GM19035 (cell line): ENCODE results near the gene PRXL2A.
"Not testable (repeated sequence)": the region's sequence is repeated elsewhere in the genome, so short reads cannot be mapped to it uniquely, and the experiment has no call there.

ENCODE experiments used
- ATAC-seq: cut with Tn5 transposase; IDR thresholded peaks from one replicate; pipeline ENCODE4 v1.9.1; 2021; ENCODE audit not compliant: unreplicated experiment

The PRXL2A gene

DNA sequence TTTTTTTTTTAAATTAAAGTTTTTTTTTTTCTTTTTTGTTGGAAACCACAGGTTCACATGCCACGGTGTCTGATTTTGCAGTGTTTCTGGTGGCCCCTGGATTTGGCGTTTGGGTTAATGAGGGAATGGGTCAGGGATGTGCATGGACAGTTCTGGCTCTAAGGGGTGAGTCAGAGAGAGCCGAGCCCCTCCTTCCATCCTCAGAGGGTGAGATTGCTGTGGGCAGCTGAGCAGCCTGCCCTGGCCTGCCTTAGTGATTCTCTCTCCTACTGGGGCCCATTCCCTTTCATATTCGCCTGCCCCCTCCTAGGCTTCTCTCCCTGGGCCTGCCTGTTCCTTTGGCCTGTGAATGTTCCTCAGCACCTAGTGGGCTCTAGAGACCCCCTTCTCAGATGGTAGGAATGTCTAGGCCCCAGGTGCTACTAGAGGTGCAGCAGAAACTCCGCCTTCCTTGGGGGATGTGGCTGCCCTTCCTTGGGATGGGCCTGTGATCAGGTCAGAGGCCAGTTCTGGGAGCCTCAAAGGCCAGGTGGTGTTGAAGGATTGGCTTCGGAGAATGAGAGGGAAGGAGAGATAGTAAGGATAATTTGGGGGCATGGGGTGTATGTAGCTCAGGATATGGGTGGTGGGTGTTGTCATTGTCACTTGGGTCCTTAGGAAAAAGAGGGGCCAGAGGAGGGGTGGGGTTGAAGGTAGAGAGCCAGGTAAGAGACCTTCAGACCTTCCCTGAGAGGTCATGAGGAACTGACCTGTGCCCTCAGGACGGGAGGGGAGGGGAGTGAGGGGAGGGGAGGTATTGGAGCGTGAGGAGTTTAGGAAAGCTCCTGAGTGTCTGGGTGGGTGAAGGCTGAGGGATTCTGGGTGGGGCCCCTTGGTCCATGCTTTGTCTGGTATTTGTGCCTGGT lies 65.6 kb downstream of the PRXL2A start:
- no peak for ATAC-seq

DNA sequence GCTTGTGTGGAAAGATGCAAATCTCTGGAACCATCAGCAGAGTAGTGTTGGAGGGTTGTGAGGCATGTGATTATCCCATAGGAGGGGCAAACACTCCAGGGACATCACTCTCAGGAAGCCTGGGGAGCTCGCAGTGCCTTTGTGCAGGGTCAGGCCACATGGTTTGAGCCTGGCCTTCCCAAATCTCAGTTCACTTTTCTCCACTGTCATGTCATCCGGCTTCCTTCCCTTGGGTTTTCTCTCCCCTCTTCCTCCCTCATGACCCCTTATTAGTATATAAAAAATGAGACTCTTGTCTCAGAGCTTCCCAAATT lies 66.2 kb downstream of the PRXL2A start:
- ATAC-seq = no peak

DNA sequence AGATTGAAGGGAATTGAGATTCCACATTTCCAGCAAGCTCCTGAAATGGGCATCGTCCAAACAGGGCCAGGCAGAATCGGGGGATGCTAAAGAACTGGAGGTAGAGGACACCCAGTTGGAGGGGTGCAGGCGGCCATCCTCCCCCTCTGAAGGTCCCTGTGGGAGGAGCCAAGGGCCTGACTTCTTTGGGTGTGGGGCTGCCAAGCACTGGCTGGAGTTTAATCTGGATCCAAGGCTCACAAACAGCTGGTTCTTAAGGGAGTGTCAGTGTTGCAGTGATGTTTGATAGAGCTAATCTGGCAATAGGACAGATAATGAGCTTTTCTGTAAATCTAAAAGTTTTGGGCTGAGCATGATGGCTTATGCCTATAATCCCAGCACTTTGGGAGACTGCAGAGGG lies 66.6 kb downstream of the PRXL2A start:
- no peak for ATAC-seq

DNA sequence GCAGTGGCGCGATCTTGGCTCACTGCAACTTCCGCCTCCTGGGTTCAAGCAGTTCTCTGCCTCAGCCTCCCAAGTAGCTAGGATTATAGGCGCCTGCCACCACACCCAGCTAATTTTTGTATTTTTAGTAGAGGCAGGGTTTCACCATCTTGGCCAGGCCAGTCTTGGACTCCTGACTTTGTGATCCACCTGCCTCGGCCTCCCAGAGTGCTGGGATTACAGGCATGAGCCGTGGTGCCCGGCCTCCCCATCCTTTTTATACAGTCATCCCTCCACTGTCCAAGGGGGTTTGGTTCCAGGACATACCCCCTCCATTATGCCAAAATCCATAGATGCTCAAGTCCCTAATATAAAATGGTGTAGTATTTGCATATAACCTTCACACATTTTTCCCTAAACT lies 67.3 kb downstream of the PRXL2A start:
- not testable (repeated sequence) for ATAC-seq

DNA sequence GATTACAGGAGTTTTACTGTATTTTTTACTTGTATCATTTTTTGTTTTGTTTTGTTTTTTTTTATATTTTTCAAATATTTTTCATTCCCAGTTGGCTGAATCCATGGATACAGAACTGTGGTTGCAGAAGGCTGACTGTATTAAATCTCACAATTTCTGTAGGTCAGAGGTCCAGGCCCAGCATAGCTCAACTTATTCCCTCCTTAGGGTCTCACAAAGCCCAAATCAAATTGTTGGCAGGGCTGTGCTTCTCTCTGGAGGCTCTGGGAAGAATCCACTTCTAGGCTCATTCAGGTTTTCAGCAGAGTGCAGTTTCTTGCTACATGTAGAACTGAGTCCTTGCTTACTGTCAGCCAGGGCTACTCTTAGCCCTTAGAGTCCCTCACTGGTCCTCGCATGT lies 68.3 kb downstream of the PRXL2A start:
- no peak for ATAC-seq

DNA sequence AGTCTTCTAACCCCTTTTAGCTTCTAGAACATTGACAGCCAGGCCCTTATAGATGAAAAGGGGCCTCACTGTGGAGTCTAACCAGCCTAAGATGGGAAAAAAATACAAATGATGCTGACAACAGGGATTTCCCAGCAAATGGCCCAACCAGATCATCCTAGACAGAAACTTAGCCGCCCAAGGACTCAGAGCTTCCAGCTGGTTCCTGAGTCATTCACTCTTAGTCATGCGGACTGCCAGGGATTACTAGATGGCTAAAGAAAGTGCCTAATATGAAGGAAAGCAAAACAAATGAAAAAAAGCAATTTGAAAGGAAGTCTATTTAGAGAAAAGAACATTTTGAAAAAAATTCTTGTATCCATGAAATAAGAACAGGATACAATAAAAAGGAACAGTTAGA lies 69.5 kb downstream of the PRXL2A start:
- ATAC-seq = no peak

DNA sequence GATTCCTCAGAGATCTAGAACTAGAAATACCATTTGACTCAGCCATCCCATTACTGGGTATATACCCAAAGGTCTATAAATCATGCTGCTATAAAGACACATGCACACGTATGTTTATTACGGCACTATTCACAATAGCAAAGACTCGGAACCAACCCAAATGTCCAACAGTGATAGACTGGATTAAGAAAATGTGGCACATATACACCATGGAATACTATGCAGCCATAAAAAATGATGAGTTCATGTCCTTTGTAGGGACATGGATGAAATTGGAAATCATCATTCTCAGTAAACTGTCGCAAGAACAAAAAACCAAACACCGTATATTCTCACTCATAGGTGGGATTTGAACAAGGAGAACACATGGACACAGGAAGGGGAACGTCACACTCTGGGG lies 72.0 kb downstream of the PRXL2A start:
- ATAC-seq = not testable (repeated sequence)

DNA sequence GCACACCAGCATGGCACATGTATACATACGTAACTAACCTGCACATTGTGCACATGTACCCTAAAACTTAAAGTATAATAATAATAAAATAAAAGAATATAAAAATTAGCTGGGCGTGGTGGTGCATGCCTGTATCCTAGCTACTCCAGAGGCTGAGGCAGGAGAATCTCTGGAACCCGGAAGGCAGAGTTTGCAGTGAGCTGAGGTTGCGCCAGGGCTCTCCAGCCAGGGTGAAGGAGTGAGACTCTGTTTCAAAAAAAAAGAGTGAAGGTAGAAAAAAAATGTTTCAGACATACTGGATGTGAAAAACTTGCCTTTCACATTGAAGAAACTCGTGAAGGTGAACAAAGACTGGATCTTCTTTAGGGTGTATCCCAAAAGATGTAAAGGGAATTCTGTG lies 72.5 kb downstream of the PRXL2A start:
- no peak for ATAC-seq

DNA sequence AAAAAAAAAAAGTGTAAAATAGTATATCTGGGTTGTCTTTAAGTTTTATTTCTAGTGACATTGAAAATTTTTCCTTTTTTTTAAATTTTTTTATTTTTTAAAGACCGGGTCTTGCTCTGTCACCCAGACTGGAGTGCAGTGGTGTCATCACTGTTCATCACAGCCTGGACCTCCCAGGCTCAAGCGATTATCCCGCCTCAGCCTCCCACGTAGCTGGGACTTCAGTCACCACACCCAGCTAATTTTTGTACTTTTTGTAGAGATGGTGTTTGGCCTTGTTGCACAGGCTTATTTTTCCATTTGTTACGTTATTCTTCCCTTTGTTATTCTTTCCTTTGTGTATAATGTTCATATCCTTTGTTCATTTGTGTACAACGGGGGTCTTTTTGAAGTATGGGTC lies 75.9 kb downstream of the PRXL2A start:
- no peak for ATAC-seq

DNA sequence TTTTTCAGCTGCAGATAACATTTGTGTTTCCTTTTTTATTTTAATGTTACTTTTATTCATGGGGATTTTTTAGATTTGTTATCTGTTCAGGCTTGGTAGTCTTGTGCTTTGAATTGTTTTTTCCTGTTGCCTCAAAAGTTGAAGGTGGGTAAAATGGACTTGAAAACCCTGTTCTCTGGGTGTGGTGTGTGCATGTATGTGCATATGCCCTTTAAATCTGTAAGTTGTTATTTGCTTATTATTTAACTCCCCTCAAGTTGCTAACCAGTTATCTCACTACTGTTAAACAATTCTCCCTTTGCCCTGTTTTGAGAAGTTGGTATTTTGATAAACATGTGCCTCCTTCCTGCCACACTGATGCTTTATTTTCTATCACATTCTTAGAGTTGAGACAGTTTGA lies 76.3 kb downstream of the PRXL2A start:
- no peak for ATAC-seq

DNA sequence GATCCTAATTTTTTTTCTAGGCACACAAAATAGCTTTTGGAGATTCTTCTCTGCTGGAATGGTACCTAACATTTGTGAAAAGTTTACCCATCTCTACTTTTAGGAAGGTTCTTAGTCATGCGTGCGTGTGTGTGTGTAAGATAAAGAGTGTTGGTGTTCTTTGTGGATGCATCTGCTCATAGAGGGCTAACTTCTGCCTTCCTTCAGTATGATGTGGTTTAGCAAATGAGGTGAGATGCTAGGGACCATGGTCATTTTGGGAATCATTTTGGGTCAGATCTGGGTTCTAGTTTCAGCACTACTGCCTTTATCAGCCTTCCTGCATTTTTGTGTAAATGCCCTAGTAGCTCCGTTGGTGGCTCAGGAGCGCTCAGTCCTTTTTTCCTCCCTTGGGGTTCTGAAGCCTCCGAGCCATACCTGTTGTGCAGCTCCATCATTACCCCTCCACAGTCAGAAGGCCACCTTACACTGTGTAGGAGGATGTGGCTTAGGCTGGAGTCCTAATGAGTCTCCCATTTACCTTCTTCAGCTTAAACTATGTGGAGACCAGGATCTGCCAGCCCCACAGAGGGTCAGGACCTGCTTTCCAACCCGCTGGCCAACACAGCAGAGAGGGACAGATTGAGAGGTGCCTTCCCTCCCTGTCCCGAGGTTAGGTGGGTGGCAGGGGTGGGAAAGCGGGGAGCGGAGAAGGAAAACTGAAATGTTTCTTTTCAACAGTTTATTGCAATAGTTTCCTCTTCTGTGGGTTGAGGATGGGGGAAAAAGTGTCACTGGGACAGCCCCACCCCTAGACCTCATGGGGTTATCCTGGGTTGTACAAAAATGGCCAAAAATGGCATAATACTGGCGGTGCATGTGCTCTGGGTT lies 77.0 kb downstream of the PRXL2A start:
- ATAC-seq = no peak

DNA sequence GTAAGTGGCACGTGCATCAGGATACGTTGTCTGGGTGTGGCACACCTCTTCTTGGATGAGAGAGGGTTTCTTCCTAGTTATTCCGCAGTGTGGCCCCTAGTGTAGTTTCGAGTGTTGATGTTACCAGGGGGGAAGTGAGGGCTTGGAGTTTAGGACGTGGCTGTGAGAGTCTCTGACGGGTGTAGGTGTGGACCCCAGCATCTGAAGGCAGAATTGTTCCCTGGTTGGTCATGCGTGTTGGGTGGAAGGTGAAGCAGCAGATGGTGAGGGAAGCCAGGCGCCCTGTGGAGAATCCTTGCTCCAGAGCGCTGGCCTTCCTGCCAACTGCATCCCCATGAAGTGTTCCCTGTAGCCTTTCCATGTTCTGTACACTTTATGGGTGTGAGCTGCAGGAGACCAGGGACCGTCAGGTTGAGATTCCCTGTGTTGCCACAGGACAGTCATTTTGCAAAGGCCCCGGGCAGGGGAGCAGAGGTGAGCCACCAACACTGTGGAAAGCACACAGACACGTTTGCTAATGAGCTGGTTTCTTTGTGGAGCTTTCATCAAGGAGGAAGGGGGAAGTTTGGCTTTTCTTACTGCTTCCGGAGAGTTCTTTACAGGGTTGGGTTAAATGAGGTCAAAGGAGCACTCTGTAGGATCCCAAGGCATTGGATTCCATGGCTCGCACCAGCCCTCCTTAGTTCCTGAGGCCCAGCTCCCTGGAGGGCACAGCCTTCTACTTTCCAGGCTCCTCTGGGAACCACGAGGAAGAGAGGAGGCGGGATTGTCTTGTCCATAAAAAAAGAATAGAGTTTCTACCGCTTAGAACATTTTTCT lies 77.8 kb downstream of the PRXL2A start:
- ATAC-seq = no peak
